ENCODE measurements around the gene SERPINB4.

GRCh38 chr18:63676526-63677323 is 32.7 kb upstream of the SERPINB4 start:
- TF ChIP-seq CTCF (IDR thresholded peaks at IDR 0.05), result no peak
- no peak for TF ChIP-seq POLR2A (IDR thresholded peaks at IDR 0.05; ENCODE audit: low read depth)
- TF ChIP-seq EP300 (IDR thresholded peaks at IDR 0.05), result no peak
- TF ChIP-seq POLR2AphosphoS5 (IDR thresholded peaks at IDR 0.05), result no peak
